IPS-NIHi11 (cell line): ENCODE measurements around the gene HOXD12.

Source experiments
- DNase-seq: peaks from one replicate; pipeline ENCODE4 v3.0.0; 2012; ENCODE audit warnings: mixed read lengths, low spot score

The HOXD12 gene

DNA sequence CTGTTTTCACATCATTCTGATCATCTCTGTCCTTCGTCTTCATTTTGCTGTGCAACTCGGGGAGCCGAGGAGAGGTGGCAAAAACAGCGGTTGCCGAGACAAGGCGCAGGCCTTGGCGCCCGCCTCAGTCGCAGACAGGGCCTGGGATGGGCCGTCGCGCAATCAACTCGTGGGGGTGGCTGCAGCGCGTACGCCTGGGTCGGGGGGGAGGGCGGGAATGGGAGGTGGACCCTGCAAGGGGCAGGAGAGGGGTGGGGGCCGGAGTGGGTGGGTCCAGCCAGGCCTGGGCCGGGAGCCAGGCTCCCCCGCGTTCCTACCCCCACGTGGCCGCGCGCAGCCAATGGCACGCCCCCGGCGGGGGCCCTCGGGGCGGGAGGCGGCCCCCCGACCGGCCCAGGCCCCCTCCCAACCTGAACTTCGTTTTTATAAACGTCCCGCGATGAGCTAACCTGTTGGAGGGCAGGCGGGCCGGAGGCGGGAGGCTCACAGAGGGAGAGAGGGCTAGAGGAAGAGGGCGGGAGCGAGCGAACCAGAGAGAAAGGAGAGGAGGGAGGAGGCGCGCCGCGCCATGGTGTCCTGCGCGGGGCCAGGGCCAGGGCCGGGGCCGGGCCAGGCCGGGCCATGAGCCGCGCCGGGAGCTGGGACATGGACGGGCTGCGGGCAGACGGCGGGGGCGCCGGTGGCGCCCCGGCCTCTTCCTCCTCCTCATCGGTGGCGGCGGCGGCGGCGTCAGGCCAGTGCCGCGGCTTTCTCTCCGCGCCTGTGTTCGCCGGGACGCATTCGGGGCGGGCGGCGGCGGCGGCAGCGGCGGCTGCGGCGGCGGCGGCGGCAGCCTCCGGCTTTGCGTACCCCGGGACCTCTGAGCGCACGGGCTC lies 7.1 kb upstream of the HOXD12 start, which contains the start of gene HOXD13:
Gene HOXD13 (plus strand): TSS at position 452 of the 875 bp plus-strand sequence. CDS start 170 bp downstream, at position 622.
- peak; percentile 67 for DNase-seq

GRCh38 chr2:176093145-176093897 lies 6.3 kb upstream of the HOXD12 start:
- no peak for DNase-seq

- DNase-seq: no peak
Observed at GRCh38 chr2:176093898-176094249, 5.7 kb upstream of the HOXD12 start.

DNA sequence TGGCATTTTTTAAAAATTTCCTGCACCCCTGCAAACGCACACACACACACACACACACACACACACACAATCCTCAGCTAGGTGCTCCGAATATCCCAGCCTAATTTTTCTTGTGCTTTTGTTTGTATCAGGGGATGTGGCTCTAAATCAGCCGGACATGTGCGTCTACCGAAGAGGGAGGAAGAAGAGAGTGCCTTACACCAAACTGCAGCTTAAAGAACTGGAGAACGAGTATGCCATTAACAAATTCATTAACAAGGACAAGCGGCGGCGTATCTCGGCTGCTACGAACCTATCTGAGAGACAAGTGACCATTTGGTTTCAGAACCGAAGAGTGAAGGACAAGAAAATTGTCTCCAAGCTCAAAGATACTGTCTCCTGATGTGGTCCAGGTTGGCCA lies 5.2 kb upstream of the HOXD12 start:
- DNase-seq: no peak

DNA sequence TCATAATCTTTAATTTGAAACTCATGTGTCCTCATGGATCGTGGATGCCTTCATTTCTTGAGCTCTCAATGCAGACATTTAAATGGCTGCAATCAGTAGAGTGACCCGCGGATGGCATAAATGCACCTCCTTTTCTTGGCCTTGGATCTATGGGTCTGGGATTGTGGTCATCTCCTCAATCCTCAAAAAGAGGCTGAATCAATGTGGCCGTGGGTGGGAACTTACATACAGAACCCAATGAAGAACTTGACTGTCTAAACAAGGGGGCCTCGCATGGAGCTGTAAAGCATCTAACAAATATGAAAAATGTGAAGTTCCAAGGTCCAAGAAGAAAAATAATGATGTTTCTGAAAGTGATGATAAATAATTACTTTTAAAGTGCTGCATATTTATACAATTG lies 4.2 kb upstream of the HOXD12 start:
- DNase-seq: no peak

- no peak for DNase-seq
Observed at GRCh38 chr2:176096243-176096985, 3.2 kb upstream of the HOXD12 start.

- peak; percentile 76 for DNase-seq
Observed at GRCh38 chr2:176096986-176097819, 2.4 kb upstream of the HOXD12 start.

DNA sequence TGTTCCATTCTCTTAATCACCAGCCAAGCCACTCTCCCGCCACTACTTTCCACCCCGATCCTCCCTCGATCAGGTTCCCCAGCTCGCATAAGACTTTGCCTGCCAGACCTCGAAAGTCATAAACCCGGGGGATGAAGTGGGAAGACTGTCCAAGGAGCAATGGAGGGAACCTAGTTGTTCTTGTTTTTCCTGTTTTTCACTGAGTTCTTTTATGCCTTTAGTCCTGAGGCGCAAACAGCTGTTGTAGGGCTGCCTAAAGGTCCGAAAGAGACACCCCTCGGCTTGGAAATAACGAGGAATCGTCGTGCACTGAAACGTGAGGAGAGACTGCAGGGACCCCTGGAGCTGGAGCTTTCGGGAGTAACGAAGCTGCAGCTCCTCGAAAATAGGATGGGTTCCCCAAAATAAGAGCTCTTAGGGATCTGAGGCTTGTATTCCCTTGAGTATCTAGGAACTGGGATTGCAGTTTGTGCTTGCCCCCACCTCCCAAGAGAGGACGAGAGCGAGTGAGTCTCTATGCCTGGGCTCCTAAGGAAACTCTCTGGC lies 1.7 kb upstream of the HOXD12 start:
- no peak for DNase-seq

DNA sequence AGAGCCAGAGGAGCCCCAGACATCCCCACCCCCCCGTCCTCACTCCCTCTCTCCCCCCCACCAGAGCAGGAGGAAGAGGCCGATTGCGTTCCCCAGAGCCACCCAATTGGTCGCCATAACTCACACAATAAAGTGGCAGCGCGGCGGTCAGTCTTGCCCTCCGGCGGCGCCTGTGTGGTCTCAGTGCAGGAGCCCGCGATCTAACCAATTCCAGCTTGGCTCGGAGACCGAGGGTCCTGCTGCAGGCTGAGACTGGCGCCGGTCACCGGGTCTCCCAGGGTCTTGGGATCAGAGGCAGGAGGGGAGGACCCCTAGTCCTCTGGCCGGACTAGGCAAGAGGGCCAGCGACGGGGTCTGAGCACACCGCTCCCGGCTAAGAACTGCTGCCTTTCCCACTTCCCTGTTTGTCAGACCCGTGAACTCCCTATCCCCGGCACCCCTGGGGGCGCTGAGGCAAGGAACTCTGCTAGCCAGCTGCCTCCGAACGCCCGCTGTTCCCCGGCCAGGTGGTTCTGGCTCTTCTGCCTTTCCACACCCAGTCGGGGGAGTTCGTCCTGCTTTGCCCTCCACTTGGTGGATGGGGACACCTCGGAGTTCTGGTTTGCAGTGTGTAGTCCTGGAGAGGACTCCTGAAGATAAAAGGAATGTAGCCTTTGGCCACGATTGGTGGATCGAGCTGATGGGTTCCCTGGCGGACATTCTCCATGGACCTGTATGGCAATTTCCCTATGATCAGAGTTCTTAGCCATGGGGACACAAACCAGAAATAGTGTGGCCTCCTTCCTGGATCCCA lies 1.0 kb upstream of the HOXD12 start:
- no peak for DNase-seq

- no peak for DNase-seq
Observed at GRCh38 chr2:176099159-176099727, 352 bp upstream of the HOXD12 start.

DNA sequence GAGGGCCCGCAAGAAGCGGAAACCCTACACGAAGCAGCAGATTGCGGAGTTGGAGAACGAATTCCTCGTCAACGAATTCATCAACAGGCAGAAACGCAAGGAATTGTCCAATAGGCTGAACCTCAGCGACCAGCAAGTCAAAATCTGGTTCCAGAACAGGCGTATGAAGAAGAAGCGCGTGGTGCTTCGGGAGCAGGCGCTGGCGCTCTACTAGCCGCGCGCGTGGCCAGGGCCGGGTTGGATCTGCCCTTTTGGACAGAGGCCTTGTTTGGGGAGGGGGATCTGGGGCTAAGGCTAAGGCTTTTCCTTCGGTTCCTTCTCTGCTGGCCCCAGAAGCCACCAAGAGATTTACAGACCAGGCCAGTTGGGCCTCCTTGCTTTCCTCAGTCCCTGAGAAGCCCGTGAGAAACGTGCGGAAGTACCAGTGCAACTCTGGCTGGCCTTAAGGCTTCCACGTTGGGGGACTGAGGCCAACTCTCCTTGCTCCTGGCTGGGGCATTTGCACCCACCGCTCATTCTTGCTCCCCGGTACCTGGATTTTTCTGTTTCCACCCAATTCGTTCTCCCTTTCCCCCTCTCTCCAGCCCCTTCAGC lies 1.0 kb downstream of the HOXD12 start:
- DNase-seq: no peak

- no peak for DNase-seq
Observed at GRCh38 chr2:176101216-176101830, 1.7 kb downstream of the HOXD12 start.

DNA sequence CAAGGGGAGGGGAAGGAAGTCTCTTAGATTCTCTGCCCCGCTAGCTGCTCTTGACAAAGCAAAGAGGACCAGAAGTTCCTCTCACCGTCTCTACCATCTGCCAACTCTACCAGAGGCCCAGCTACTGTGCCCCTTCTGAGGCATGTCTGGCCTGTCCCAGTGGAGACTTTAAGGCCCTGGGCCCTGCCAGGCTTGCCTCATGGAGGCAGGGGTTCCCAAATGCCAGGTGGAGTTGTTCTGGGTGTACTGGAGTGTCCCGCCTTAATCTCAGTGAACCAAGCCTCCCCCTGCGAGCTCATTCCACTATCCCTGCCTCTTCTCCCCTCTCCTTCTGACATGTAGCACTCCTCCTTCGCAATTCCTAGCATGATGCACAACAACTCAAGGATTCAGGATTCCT lies 2.2 kb downstream of the HOXD12 start:
- no peak for DNase-seq

DNA sequence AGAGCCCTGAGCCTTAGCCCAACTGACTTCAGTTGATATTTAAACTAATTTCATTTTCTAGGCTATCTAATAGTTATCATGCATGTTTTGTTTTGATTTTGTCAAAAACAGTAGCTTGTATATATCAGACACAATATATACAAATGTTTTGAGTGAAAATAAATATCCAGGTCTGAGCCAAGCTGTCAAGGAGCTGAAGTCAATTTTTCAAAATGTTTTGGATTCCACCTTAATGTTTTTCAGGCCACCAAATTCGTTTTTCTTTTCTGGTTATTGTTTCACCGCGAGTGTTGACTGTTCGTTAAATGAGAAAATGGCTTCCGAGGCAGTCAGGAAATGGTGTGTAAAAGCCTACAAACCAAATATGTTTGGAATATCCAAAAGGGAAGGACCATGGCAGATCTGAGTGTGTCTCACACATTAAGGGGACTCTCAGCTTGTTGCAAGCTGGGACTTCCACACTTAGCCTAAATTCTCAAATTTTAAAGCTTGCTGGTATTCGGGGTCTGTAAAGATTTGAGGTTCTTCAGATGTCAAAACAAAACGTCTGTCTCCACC lies 2.8 kb downstream of the HOXD12 start:
- DNase-seq: no peak

DNA sequence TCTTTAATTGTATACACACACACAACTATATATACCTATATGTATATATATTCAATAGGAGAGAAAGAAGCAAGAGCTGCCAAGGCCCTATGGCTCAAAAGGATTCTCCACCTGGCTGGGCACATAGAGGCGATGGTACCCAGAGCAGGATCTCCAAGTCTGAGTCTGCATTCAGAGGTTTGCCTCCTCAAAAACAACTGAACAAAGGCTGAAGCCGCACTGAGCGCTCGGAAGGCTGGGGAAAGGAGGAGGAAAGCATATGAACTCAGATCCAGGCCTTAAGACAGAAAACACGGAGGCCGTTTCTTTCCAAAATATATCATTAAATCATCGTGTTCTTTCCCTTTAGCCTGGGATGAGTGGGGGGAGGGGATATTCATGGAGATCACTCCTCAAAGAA lies 3.6 kb downstream of the HOXD12 start:
- DNase-seq: no peak

GRCh38 chr2:176103742-176104315 lies 4.2 kb downstream of the HOXD12 start:
- no peak for DNase-seq

GRCh38 chr2:176104316-176105077 lies 4.9 kb downstream of the HOXD12 start:
- no peak for DNase-seq
